Lower lobe of right lung (tissue), 2 donors: ENCODE data around the gene GRAPL. TPM values are rescaled to one million over a fixed set of nuclear protein-coding genes. Genes with fewer than 3 reads are reported as not detected.
"Not testable (repeated sequence)": the region's sequence is repeated elsewhere in the genome, so short reads cannot be mapped to it uniquely, and the experiment has no call there.

Experiments used
- ATAC-seq, 2 donors: fragments of 200-7000 bp; cut with Tn5 transposase; one replicate each; pipeline ENCODE4 v1.9.1; 2020 to 2022; ENCODE audit warnings: mild to moderate bottlenecking in 2 of 2, moderate library complexity in 2 of 2
- DNase-seq: peaks from one replicate; pipeline ENCODE4 v3.0.0-alpha.2; 2020
- H3K27ac ChIP-seq: fragments of 200-600 bp; one replicate; pipeline ENCODE4 v1.8.0; 2022
- H3K27me3 ChIP-seq: fragments of 200-600 bp; one replicate; pipeline ENCODE4 v1.8.0; 2022; ENCODE audit warnings: low read depth
- H3K36me3 ChIP-seq: fragments of 200-600 bp; one replicate; pipeline ENCODE4 v1.8.0; 2022; ENCODE audit warnings: mild to moderate bottlenecking
- H3K4me1 ChIP-seq: fragments of 200-600 bp; one replicate; pipeline ENCODE4 v1.8.0; 2022
- H3K4me3 ChIP-seq: fragments of 200-600 bp; one replicate; pipeline ENCODE4 v1.8.0; 2022; ENCODE audit warnings: mild to moderate bottlenecking
- H3K9me3 ChIP-seq: fragments of 200-600 bp; one replicate; pipeline ENCODE4 v1.8.0; 2022
- CTCF ChIP-seq: fragments of 200-600 bp; IDR thresholded peaks from one replicate; pipeline ENCODE4 v1.8.0; 2022; ENCODE audit warnings: antibody characterized with exemption, mild to moderate bottlenecking
- intact Hi-C: fragments of 100-400 bp; cut with DNase I; formaldehyde crosslinking; loops from one replicate; pipeline ENCODE4 v1.11.0; 2022
- total RNA-seq: library from RNA; stranded (reverse); fragmentation: NEBNext Ultra II Directional; extraction: Animal tissue kit (Norgen Biotek cat#: 25700); gene quantifications from one replicate; pipeline ENCODE4 v1.2.1, GENCODE V29; 2021
- donor health status: DM: no; HTN: yes; CAD: no; lungs with severe emphysema.

Gene GRAPL
- total RNA-seq, 1 donor from 2014 or later: 10.8 TPM

GRCh38 chr17:19174422-19174821, 47.0 kb downstream of the GRAPL start:
- H3K9me3 ChIP-seq, H3K4me1 ChIP-seq, H3K4me3 ChIP-seq, H3K27ac ChIP-seq, DNase-seq, intact Hi-C loops, H3K27me3 ChIP-seq, H3K36me3 ChIP-seq: not testable (repeated sequence)
- peak; percentile 10 to 44 for ATAC-seq

- H3K4me1 ChIP-seq, H3K27me3 ChIP-seq, H3K9me3 ChIP-seq, H3K36me3 ChIP-seq, H3K27ac ChIP-seq, DNase-seq, H3K4me3 ChIP-seq, intact Hi-C loops: not testable (repeated sequence)
- peak; percentile 96 for ATAC-seq
These were observed 48.0 kb downstream of the GRAPL start for GRCh38 chr17:19175410-19175809.

GRCh38 chr17:19181040-19181875, 53.9 kb downstream of the GRAPL start:
- H3K36me3 ChIP-seq: not testable (repeated sequence)
- peak; percentile 98 to 99 for ATAC-seq

GRCh38 chr17:19187883-19188869, 60.8 kb downstream of the GRAPL start:
- intact Hi-C loops, H3K4me3 ChIP-seq, H3K36me3 ChIP-seq, H3K4me1 ChIP-seq, DNase-seq, H3K9me3 ChIP-seq, H3K27me3 ChIP-seq: not testable (repeated sequence)
- peak overlapping the region; percentile 67 for H3K27ac ChIP-seq
- ATAC-seq: peak; percentile 36 to 64

More at GRCh38 chr17:19181040-19181875, 53.9 kb downstream of the GRAPL start:
- intact Hi-C loops, H3K4me1 ChIP-seq, H3K9me3 ChIP-seq, H3K27me3 ChIP-seq, H3K27ac ChIP-seq, DNase-seq, H3K4me3 ChIP-seq: not testable (repeated sequence)

- H3K27me3 ChIP-seq, H3K36me3 ChIP-seq, H3K27ac ChIP-seq, H3K9me3 ChIP-seq, DNase-seq, H3K4me3 ChIP-seq, H3K4me1 ChIP-seq, intact Hi-C loops: not testable (repeated sequence)
- ATAC-seq: peak; percentile 91 to 94
These were observed 61.7 kb downstream of the GRAPL start for GRCh38 chr17:19188870-19189708.

GRCh38 chr17:19189781-19190405, 62.5 kb downstream of the GRAPL start:
- intact Hi-C loops, H3K9me3 ChIP-seq, H3K27me3 ChIP-seq, H3K4me1 ChIP-seq, H3K27ac ChIP-seq, DNase-seq, H3K36me3 ChIP-seq, H3K4me3 ChIP-seq: not testable (repeated sequence)
- ATAC-seq: peak; percentile 28 to 43

- Histone ChIP-seq H3K27ac (peak overlapping the region; percentile 72), H3K4me3 (peak overlapping the region; percentile 53)
- intact Hi-C loops, H3K27me3 ChIP-seq, H3K36me3 ChIP-seq, H3K9me3 ChIP-seq, H3K4me1 ChIP-seq: not testable (repeated sequence)
- peak; percentile 15 for TF ChIP-seq CTCF
- ATAC-seq (peak; percentile 98 to 99), DNase-seq (peak; percentile 74)
These were observed 69.2 kb downstream of the GRAPL start for GRCh38 chr17:19196382-19197204.

GRCh38 chr17:19202448-19202847, 75.1 kb downstream of the GRAPL start:
- peak; percentile 95 to 96 for ATAC-seq
- H3K27ac ChIP-seq, intact Hi-C loops, H3K36me3 ChIP-seq, H3K9me3 ChIP-seq, H3K4me3 ChIP-seq, H3K4me1 ChIP-seq, DNase-seq, H3K27me3 ChIP-seq: not testable (repeated sequence)

GRCh38 chr17:19203429-19203828, 76.0 kb downstream of the GRAPL start:
- H3K27ac ChIP-seq, H3K4me1 ChIP-seq, H3K9me3 ChIP-seq, H3K27me3 ChIP-seq, H3K36me3 ChIP-seq, H3K4me3 ChIP-seq, DNase-seq, intact Hi-C loops: not testable (repeated sequence)
- peak; percentile 11 to 48 for ATAC-seq
